ENCODE data around the gene ATP8A2. TPM values are rescaled to one million over a fixed set of nuclear protein-coding genes. Genes with fewer than 3 reads are reported as not detected.

ATP8A2 gene
- total RNA-seq, 4 donors from 2014 or later = 0.16 to 0.54 (median 0.26) TPM

DNA sequence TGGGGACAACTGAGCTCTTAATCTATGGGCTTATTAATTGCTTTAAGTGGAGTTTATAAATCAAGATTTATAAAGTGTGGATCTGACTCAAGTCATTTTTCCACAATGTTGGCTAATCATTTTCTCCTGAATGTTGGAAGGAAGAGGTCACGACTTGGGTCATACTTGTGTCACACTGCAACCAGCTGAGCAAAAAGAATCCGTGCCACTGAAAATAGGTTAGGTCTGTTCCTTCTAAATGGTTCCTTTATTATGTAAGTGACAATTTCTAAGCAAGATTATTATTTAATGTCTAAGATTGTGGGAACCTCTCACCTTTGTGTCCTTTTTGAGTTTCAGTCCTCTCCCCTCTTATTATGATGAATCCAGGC, 501.5 kb downstream of the ATP8A2 start:
- no peak for TF ChIP-seq POLR2A (IDR thresholded peaks at IDR 0.05)
- H3K4me3 ChIP-seq = no peak overlapping the region
- no peak overlapping the region for H3K27ac ChIP-seq
- no peaks in the 10 kb centered on the region for H3K36me3 ChIP-seq
- no peaks in the 10 kb centered on the region for H3K9me3 ChIP-seq
- no peaks in the 10 kb centered on the region for H3K4me1 ChIP-seq
- WGBS, 2 donors (ENCODE audit: low coverage in 1 of 2) = 45 to 53% methylated on average over 2 of the region's 2 CpGs
- H3K27me3 ChIP-seq = no peaks in the 10 kb centered on the region
- ATAC-seq = no peak

DNA sequence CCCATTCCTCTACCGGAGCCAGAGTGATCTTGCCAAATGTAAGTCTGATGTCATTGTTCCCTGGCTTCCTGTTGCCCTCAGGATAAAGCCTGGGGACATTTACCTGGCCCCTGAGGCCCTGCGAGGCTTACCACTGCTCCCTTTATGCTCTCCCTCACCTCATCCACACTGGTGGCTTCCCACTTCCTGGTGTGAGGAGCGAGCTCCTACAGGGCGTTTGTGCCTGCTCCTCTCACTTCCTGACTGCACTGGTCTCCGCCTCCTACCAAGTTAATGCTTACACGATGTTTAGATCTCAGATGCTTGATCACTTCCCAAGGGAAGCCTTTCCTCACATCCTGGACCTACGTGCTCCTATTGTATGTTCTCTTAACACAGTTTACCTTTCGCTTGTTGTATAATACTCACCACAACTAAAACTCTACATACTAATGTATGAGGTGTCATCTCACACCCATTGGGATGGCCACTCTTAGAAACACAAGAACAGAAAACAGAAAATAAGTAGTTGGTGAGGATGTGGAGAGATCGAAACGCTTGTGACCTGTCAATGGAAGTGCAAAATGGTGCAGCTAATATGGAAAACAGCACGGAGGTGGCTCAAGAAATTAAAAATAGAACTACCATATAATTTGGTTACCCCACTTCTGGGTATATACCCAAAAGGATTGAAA, 502.4 kb downstream of the ATP8A2 start:
- H3K27me3 ChIP-seq = peaks cover under 1% of the 10 kb centered on the region
- H3K36me3 ChIP-seq = no peaks in the 10 kb centered on the region
- H3K4me1 ChIP-seq = no peaks in the 10 kb centered on the region
- no peak overlapping the region for H3K4me3 ChIP-seq
- TF ChIP-seq, protein P1, sequence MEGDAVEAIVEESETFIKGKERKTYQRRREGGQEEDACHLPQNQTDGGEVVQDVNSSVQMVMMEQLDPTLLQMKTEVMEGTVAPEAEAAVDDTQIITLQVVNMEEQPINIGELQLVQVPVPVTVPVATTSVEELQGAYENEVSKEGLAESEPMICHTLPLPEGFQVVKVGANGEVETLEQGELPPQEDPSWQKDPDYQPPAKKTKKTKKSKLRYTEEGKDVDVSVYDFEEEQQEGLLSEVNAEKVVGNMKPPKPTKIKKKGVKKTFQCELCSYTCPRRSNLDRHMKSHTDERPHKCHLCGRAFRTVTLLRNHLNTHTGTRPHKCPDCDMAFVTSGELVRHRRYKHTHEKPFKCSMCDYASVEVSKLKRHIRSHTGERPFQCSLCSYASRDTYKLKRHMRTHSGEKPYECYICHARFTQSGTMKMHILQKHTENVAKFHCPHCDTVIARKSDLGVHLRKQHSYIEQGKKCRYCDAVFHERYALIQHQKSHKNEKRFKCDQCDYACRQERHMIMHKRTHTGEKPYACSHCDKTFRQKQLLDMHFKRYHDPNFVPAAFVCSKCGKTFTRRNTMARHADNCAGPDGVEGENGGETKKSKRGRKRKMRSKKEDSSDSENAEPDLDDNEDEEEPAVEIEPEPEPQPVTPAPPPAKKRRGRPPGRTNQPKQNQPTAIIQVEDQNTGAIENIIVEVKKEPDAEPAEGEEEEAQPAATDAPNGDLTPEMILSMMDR (IDR thresholded peaks at IDR 0.05) = no peak
- TF ChIP-seq POLR2A (IDR thresholded peaks at IDR 0.05) = no peak
- TF ChIP-seq POLR2AphosphoS5 (IDR thresholded peaks at IDR 0.05) = no peak
- no peak for TF ChIP-seq EP300 (IDR thresholded peaks at IDR 0.05)
- H3K9me3 ChIP-seq = no peaks in the 10 kb centered on the region
- no peak overlapping the region for H3K27ac ChIP-seq
- WGBS, 2 donors (ENCODE audit: low coverage in 1 of 2) = 81 to 84% methylated on average over 10 of the region's 11 CpGs
- no peak for ATAC-seq

DNA sequence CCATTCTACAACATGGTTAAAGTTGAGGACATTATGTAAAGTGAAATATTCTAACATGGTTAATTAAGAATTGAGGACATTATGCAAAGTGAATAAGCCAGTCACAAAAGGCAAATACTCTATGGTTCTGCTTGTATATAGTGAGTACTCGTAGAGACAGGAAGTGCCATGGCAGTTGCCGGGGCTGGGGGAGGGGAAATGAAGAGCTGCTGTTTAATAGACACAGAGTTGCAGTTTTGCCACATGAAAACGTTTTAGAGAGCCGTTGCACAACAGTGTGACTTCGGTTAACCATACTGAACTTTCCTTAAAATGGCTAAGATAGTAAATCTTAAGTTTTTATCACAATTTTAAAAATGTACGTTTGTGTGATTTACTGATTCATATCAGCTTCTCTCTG, 503.1 kb downstream of the ATP8A2 start:
- 57 to 69% methylated on average over 6 of the region's 6 CpGs for WGBS, 2 donors (ENCODE audit: low coverage in 1 of 2)
- ATAC-seq = no peak

DNA sequence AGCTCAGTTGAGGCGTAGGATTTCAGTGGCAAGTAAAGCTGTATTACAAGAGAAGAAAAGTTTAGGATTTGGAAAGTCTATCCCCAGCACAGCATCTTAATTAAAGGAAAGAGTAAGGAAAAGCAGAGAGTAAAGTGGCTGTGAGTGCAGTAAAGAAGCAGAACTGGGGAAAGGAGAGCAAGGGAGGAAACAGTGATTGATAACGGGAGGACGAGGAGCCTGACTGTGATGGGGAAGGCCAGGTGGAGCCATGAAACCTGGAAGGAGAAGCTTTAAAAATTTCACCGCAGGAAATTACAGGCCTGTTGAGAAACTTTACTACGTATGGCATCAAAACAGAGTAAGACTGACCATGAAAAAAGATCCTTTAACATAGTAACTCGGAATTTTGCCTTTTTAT, 504.5 kb downstream of the ATP8A2 start:
- H3K4me3 ChIP-seq = no peak overlapping the region
- 82 to 84% methylated on average over 6 of the region's 6 CpGs for WGBS, 2 donors (ENCODE audit: low coverage in 1 of 2)
- ATAC-seq = no peak
- H3K27ac ChIP-seq = no peak overlapping the region
- no peak for TF ChIP-seq POLR2AphosphoS5 (IDR thresholded peaks at IDR 0.05)
- no peaks in the 10 kb centered on the region for H3K36me3 ChIP-seq
- H3K27me3 ChIP-seq = peaks cover 4% of the 10 kb centered on the region
- no peaks in the 10 kb centered on the region for H3K4me1 ChIP-seq
- H3K9me3 ChIP-seq = no peaks in the 10 kb centered on the region

More for the DNA sequence above, 503.1 kb downstream of the ATP8A2 start:
- Histone ChIP-seq H3K27me3 (peaks cover 4% of the 10 kb centered on the region), H3K4me3 (no peak overlapping the region), H3K9me3 (no peaks in the 10 kb centered on the region), H3K36me3 (no peaks in the 10 kb centered on the region), H3K27ac (no peak overlapping the region), H3K4me1 (no peaks in the 10 kb centered on the region)
- no peak for TF ChIP-seq POLR2A (IDR thresholded peaks at IDR 0.05)
- no peak for TF ChIP-seq EP300 (IDR thresholded peaks at IDR 0.05)
- TF ChIP-seq, protein P1 (IDR thresholded peaks at IDR 0.05) = no peak

DNA sequence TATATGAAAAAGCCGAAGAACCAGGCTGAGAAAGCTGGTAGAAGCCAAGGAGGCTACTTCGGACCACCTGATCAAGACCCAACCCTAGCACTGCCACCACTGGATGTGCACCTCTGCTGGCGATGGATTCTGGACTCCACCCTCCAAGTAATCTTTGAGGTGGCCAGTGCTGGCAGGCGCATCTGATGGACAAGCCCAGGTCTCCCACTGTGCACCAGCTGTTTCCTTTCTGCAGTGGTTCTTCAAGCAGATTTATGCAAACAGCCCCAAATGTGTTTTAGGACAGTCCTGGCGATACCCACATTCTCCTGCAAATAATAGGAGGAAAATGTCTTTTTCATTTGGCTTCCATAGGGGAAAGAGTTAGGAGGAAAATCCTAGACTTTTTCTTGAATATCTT, 507.7 kb downstream of the ATP8A2 start:
- Histone ChIP-seq H3K9me3 (no peaks in the 10 kb centered on the region), H3K27me3 (peaks cover 20% of the 10 kb centered on the region), H3K4me3 (no peak overlapping the region), H3K27ac (no peak overlapping the region), H3K36me3 (no peaks in the 10 kb centered on the region), H3K4me1 (no peaks in the 10 kb centered on the region)
- whole genome bisulfite sequencing, 2 donors (ENCODE audit: low coverage in 1 of 2) = 84 to 94% methylated on average over 5 of the region's 5 CpGs
- ATAC-seq = no peak
- TF ChIP-seq, protein P1 (IDR thresholded peaks at IDR 0.05) = no peak
- TF ChIP-seq EP300 (IDR thresholded peaks at IDR 0.05) (no peak), POLR2A (IDR thresholded peaks at IDR 0.05) (no peak), POLR2AphosphoS5 (IDR thresholded peaks at IDR 0.05) (no peak)

DNA sequence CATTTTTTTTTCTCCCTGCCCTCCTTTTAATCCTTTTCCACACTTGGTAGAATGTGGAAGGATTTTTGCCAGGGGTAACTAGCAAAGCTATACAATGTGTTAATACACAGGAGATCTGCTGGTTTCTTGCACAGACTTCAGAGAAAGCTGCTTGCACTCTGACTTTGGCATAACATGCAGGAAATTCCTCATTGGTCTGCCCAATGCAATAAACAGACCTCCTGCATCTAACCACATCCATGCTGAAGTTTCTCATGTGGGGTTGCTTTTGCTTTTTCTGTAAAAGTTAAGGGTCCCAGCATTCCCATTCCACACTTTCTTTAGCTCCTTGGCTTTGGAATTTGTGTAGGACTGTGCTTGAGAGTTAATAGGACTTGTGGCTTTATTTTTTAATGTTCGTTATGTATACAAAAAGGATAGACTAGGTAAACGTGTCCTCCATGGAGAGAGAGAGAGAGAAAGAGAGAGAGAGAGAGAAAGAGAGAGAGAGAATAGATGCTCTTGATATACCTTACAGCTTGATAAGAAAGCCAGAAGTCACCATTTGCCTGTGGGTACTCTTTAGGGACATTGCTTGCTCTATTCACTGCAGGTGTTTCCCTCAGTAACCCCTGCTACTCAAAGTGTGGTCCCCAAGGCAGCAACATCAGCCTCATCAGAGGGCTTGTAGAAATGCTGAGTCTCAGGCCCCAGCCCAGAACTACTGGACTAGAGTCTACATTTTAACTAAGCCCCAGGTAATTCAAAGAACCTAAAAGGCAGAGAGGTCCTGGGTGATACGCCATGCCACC, 509.6 kb downstream of the ATP8A2 start:
- H3K36me3 ChIP-seq = no peaks in the 10 kb centered on the region
- ATAC-seq = no peak
- peaks cover 25% of the 10 kb centered on the region for H3K27me3 ChIP-seq
- no peaks in the 10 kb centered on the region for H3K4me1 ChIP-seq
- H3K9me3 ChIP-seq = no peaks in the 10 kb centered on the region
- no peak overlapping the region for H3K27ac ChIP-seq
- no peak for TF ChIP-seq POLR2AphosphoS5 (IDR thresholded peaks at IDR 0.05)
- TF ChIP-seq, protein P1 (IDR thresholded peaks at IDR 0.05) = no peak
- TF ChIP-seq EP300 (IDR thresholded peaks at IDR 0.05) = no peak
- no peak for TF ChIP-seq POLR2A (IDR thresholded peaks at IDR 0.05)
- WGBS, 2 donors (ENCODE audit: low coverage in 1 of 2) = 46 to 71% methylated on average over 2 to 3 of the region's 3 CpGs
- H3K4me3 ChIP-seq = no peak overlapping the region
